H54 (cell line): ENCODE results near the gene SYT7.

Experiments used
- DNase-seq: peaks from one replicate; pipeline ENCODE4 v3.0.0; 2011; ENCODE audit warnings: low spot score, mixed read lengths; ENCODE audit not compliant: insufficient read length
- FAIRE-seq: peaks from 3 replicates; lab custom pipeline; 2011; peaks lifted over from hg19 to GRCh38; lab: Jason Lieb, UNC
- POLR2A ChIP-seq: IDR thresholded peaks from 2 replicates; pipeline ENCODE4 v1.6.1; 2011; ENCODE audit warnings: low read depth, mild to moderate bottlenecking, low read length

Gene SYT7, protein sequence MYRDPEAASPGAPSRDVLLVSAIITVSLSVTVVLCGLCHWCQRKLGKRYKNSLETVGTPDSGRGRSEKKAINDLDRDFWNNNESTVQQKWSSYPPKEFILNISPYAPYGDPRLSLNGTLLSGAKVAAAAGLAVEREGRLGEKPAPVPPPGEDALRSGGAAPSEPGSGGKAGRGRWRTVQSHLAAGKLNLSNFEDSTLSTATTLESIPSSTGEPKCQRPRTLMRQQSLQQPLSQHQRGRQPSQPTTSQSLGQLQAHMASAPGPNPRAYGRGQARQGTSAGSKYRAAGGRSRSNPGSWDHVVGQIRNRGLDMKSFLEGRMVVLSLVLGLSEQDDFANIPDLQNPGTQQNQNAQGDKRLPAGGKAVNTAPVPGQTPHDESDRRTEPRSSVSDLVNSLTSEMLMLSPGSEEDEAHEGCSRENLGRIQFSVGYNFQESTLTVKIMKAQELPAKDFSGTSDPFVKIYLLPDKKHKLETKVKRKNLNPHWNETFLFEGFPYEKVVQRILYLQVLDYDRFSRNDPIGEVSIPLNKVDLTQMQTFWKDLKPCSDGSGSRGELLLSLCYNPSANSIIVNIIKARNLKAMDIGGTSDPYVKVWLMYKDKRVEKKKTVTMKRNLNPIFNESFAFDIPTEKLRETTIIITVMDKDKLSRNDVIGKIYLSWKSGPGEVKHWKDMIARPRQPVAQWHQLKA

DNA sequence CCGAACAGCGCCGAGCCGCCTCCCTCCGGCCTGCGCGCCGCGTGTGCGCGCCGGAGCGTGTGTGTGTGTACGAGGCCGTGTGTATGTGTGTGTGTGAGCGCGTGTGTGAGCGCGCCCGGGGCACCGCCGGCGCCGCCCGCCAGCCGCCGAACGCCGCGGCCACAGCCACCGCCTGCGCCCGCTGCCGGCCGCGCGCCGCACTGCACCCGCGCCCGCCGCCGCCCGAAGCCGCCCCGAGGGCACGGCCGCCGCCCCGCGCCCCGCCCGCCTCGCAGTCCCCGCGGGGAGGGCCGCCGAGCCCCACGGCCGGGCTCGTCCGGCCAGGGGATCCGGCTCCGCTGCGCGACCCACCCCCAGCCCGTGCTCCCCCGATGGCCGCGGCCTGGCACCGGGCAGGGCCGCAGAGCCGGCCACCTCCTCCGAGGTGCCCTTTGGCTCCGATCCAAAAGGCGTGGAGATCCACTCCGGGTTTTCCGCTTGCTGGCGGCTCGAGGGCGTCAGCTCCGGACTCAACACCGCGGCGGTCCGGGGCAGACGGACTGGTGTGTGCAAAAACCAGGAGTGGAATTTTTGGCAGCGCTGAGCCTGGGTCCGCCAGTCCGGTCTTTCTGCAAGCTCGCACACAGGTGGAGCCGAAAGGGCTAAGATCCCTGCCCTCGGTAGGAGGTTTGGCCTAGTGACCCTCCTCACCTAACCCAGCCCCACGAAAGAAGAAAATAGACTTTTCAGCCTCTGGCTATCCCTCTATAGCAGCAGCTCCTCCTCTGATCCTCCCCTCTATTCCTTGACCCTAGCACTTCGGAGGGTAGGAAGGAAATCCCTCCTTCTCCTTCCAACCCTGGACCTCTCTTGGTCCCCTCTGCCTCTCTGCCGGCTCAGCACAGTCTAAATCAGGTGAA is at the start of gene SYT7:
SYT7 (minus strand) TSS at position 47 of the 899 bp plus-strand sequence. CDS start 256 bp downstream, outside the sequence.
- no peak for TF ChIP-seq POLR2A
- FAIRE-seq (no peak), DNase-seq (peak; percentile 99)

DNA sequence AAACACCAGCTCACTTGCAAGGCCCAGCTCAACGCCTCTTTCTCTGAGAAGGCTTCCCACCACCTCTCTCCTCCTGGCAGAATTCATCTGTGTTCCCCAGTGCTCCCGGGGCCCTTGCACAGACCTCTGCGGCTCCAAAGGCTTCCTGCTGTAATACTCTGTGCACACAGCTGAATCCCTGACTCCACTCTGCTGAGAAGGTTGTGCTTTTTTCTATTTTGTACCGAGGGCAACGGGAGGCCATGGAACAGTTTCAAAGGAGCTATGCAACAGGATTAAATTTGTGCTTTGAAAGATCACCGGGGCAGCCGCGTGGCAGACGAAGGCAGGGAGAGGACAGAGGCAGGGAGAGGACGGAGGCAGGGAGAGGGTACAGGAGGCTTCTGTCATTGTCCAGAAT is 49.2 kb upstream of the SYT7 start:
- DNase-seq (no peak), FAIRE-seq (no peak)
- TF ChIP-seq POLR2A: no peak

DNA sequence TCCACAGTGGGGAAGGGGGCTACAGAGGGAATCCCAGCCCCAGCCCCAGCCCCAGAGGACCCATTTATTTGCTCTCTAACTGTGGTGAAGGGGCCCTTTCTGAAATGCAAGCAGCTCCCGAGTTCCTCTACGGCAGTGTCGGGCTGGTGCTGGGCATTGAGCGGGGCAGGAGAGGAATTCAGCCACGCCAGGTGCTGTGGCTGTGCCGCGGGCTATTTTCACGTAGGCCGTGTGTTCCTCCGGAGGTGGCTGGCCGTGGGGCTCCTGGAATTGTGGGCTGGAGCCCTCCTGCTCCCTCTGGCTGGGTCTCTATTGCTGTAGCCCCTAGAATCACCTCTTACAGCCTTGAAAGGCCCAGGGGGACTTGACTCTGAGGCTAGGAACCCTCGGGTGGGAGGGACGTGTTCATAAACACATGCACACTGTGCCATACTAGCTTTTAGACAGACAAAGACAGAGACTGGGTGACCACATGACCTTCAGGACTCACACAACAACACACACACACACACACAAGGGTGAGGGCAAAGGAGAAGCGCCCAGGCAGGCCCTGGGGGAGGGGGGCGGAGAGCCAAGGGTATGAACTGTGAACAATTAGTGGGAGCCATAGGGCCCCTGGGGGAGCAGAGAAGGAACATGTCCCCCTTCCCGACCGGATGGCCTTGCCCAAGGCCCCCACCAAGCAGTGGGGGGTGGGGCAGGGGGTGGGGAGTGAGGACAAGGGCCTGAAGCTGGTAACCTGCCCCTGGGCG is 48.4 kb upstream of the SYT7 start:
- no peak for TF ChIP-seq POLR2A
- no peak for FAIRE-seq

DNA sequence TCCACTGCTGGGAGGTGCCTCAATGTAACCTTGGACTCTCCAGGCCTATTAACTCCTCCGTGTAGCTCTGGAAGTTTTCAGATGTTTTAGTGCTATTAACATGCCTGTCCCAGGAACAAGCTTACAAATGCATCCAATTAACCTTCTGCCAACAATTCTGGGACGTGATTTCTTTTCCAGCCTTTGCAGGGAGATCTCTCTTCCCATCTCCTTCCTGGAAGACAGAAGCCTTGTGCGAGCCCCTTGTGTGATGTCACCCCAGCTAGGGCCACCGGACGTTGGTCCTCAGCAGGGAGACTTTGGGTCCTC is 47.7 kb upstream of the SYT7 start:
- FAIRE-seq: no peak
- DNase-seq: no peak

More for the DNA sequence above, 48.4 kb upstream of the SYT7 start:
- no peak for DNase-seq

DNA sequence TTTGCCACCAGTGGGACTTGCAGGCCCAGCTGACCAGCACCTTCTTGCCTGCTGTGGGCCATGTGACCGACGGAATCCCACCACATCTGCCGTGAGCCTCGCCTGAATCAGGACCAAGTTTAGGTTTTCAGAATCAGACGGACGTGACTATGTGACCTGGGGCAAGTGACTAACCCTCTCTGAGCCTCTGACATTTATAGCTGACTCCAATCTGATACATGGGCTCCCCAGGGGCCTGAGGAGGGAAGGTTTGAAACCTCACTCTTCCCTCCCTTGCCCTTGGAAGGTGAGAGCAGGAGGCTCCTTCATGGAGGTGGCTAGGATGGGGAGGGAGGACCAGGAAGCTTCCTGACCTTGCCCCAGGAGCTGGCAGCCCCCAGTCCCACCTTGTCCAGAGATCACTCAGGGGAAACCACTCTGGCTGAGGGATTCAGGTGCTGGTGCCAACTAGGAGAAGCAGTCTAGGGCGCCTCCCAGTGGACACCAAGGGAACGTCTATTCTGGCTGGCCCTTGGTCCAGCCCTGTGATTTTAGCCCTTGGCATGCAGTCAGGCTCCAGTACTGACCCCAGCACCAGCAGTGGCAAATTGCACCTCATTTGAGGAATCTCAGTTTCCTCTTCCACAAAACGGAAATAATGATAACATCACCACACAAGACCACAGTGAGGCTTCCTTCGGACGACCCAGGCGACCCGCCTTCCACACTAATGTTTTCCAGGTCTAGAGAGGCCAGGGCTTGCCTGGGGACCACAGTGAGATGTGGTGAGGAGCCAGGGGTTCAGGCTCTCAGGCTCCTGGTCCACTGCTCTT is 47.2 kb upstream of the SYT7 start:
- DNase-seq (peak; percentile 63), FAIRE-seq (peak; percentile 15)
- TF ChIP-seq POLR2A: no peak

More for the DNA sequence above, 47.7 kb upstream of the SYT7 start:
- TF ChIP-seq POLR2A: no peak

DNA sequence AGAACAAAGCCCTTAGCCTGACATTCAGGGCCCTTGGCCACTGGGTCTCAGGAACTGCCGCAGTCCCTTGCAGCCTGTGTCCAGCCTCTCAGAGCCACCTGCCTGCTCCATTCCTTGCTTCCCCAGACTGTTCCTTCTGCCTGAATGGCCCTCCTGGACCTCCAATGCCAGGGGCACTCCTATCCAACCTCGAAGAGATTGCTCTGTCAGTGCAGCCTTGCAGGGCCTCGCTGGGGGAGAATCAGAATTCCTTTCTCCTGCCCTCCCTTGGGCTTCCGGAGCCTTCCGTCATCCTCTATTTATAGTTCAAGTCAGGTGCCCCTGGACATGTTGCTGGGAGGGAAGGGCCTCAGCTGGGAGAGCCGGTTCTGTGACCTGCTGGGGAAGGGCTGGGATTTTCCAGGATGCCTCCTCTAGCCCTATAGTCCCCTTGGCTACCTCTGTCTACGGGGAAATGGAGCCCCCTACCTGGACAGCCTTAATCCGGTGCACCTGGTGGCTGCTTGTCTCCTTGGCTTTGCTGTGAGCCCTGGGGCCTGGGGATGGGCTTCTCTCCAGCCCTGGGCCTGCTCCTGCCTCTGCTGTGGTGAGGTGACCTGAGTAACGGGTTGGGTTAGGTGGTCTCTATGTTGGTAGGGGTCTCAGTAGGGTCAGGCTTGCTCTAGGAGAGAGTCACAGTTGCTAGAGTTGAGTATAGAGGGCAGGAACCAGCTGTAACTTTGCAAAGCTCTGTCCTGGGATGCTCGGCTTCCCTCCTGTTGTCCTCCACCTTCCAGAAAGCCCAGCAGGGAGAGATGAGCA is 45.9 kb upstream of the SYT7 start:
- no peak for FAIRE-seq
- TF ChIP-seq POLR2A: no peak
- no peak for DNase-seq

DNA sequence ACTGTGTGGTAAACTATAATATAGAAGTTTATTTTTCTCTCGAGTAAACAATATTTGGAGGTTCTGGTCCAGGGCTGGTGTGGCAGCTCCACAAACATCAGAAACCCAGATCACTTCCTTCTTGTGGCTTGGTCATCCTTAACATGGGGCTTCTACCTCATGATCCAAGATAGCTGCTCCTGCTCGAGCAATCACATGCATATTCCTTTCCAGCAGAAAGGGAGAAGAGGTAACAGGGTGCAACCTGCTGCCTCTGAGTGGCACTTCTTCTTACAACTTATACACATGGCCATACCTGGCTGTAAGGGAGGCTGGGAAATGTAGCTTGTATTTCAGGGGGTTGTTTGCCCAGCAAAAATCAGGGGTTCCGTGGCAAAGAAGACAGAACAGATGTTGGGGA is 44.6 kb upstream of the SYT7 start:
- no peak for TF ChIP-seq POLR2A
- no peak for DNase-seq
- FAIRE-seq: no peak

DNA sequence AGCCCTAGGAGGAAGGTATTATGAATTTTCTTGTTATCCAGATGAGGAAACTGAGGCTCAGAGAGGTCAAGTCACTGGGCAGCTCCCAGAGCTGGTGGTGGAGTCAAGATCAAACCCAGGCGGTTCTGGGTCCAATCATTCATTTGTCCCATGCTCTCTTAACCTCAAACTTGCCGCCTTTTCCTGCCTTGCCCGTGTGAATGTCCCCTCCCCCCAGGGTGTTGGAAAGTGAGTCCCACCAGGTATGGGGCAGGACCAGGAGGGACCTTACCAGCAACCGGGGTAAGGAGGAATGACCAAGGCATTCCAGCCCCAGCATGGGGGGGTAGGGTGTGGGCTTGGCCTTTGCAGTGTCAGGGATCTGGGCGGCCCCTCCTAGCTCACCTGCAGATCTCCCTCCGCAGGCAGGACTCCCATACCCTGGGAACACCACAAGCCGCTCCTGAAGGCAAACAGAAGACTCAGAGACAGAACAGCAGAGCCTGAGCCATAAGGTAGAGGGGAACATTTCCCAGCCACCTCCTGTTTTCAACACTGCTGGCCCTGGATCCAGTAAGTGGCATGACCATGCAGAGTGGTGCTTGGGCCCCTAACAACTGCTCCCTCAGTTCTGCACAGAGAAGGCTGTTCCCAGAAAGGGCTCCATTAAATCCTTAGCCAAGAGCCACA is 41.2 kb upstream of the SYT7 start:
- DNase-seq: no peak
- FAIRE-seq: no peak
- no peak for TF ChIP-seq POLR2A

DNA sequence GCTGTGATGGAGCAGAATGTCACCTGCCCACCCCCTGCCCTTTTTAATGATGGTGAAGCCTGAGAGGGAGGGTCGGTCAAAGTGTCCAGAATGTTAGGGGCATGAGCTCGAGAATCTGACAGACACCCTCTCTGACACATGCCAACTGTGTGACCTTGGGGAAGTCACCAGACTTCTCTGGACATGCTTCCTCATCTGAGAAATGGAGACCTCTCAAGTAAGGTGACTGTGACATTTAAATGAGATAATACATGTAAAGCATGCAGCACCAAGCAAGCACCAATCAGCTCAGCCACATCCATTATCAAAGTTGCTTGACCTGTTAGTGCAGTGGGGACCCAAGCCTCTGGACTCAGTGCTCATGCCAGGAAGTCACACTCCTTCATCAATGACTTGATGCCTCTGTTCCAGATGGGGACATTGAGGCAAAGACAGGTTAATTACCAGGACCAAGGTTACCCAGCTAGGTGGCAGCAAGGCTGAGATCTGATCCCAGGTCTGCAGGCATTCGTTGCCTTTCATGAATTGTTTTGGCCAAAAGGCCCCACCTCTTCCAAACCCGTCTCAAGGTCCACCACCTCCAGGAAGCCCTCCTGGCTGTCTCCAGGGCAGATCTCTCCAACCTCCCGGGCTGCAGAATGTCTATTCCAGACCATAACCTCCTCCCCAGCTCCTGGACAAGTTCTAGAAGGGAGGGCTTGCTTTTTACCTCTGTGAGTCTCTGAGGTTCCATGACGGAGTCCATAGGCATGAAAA is 38.8 kb upstream of the SYT7 start:
- no peak for TF ChIP-seq POLR2A
- FAIRE-seq (no peak), DNase-seq (no peak)

DNA sequence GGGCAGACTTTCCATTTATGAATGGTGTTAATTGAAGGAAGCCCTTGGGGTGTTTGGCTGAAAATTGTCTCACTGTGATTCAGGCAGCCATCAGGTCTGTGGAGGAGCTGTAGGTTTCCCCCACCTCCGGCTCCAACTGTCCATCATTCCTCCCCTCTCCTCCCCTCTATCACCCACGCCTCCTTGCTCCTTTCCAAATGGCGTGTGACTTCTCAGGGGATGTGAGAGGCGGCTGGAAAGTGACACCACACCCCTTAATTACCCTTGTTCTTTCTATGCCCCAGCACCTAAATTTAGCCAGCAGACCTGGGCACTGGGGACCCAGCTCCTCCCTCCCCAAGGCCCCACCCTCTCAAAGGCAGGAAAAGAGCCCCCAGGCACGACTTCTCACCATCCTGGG is 38.1 kb upstream of the SYT7 start:
- no peak for DNase-seq
- no peak for TF ChIP-seq POLR2A
- no peak for FAIRE-seq

DNA sequence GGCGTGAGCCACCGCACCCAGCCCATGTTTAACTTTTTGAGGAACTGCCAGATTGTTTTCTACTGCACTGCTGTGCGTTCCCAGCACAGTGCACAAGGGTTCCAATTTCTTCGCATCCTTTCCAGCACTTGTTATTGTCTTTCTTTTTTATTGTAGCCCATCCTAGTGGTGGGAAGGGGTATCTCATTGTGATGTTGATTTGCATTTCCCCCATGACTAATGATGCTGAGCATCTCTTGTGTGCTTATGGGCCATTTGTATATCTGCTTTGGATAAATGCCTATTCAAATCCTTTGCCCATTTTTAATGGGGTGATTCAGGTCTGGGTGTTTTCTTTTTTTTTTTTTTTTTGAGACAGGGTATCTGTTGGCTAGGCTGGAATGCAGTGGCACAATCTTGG is 36.6 kb upstream of the SYT7 start:
- DNase-seq (no peak), FAIRE-seq (no peak)

More for the DNA sequence above, 36.6 kb upstream of the SYT7 start:
- no peak for TF ChIP-seq POLR2A
